GM08714 (cell line): ENCODE data around the gene ZFAND3.

Experiments used
- H3K4me3 ChIP-seq: fragments of 200-500 bp; sonication (Bioruptor generic); 2 replicates; pipeline ENCODE4 v1.5.1; 2014; ENCODE audit warnings: mild to moderate bottlenecking, low read length, inconsistent platforms
- ZNF274 ChIP-seq: IDR thresholded peaks from 2 replicates; pipeline ENCODE4 v1.6.1; 2012; ENCODE audit warnings: mild to moderate bottlenecking, low read depth, low read length

Gene ZFAND3

GRCh38 chr6:38174806-38175495 lies 355.4 kb downstream of the ZFAND3 start:
- TF ChIP-seq ZNF274, result no peak
- no peak overlapping the region for H3K4me3 ChIP-seq

- no peak overlapping the region for H3K4me3 ChIP-seq
- TF ChIP-seq ZNF274, result no peak
Observed at GRCh38 chr6:38175786-38176185, 356.3 kb downstream of the ZFAND3 start.

- no peak for TF ChIP-seq ZNF274
- no peak overlapping the region for H3K4me3 ChIP-seq
Observed at GRCh38 chr6:38176797-38177751, 357.5 kb downstream of the ZFAND3 start.

GRCh38 chr6:38177882-38178583 lies 358.5 kb downstream of the ZFAND3 start:
- no peak overlapping the region for H3K4me3 ChIP-seq
- TF ChIP-seq ZNF274, result no peak

- no peak for TF ChIP-seq ZNF274
- H3K4me3 ChIP-seq, result no peak overlapping the region
Observed at GRCh38 chr6:38178584-38178886, 359.0 kb downstream of the ZFAND3 start.

- H3K4me3 ChIP-seq, result no peak overlapping the region
- no peak for TF ChIP-seq ZNF274
Observed at GRCh38 chr6:38179300-38179699, 359.8 kb downstream of the ZFAND3 start.

- no peak overlapping the region for H3K4me3 ChIP-seq
- TF ChIP-seq ZNF274, result no peak
Observed at GRCh38 chr6:38179794-38180430, 360.4 kb downstream of the ZFAND3 start.

GRCh38 chr6:38180586-38180985 lies 361.1 kb downstream of the ZFAND3 start:
- H3K4me3 ChIP-seq, result no peak overlapping the region
- no peak for TF ChIP-seq ZNF274

- no peak overlapping the region for H3K4me3 ChIP-seq
- TF ChIP-seq ZNF274, result no peak
Observed at GRCh38 chr6:38182426-38182825, 362.9 kb downstream of the ZFAND3 start.

- TF ChIP-seq ZNF274, result no peak
- H3K4me3 ChIP-seq, result no peak overlapping the region
Observed at GRCh38 chr6:38183856-38184584, 364.5 kb downstream of the ZFAND3 start.

GRCh38 chr6:38184585-38185080 lies 365.1 kb downstream of the ZFAND3 start:
- H3K4me3 ChIP-seq, result no peak overlapping the region
- no peak for TF ChIP-seq ZNF274

GRCh38 chr6:38185244-38185643 lies 365.7 kb downstream of the ZFAND3 start:
- no peak for TF ChIP-seq ZNF274
- H3K4me3 ChIP-seq, result no peak overlapping the region

- H3K4me3 ChIP-seq, result no peak overlapping the region
- TF ChIP-seq ZNF274, result no peak
Observed at GRCh38 chr6:38185752-38186151, 366.2 kb downstream of the ZFAND3 start.
